Measurements from ENCODE around the gene HDAC11. TPM values are rescaled to one million over a fixed set of nuclear protein-coding genes. Genes with fewer than 3 reads are reported as not detected.
A peak's percentile ranks its signal among the peaks of the same experiment; 100 is the strongest.

The HDAC11 gene
- total and polyA plus RNA-seq, 2 of the 13 experiments (the other 11 are each of a cell fraction or from before 2014, with no cell fraction given) = 13.7 to 33.1 TPM

GRCh38 chr3:13484851-13485590, 4.9 kb downstream of the HDAC11 start (continued):
- TF ChIP-seq, protein P1, sequence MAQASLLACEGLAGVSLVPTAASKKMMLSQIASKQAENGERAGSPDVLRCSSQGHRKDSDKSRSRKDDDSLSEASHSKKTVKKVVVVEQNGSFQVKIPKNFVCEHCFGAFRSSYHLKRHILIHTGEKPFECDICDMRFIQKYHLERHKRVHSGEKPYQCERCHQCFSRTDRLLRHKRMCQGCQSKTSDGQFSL (CRISPR knock-in tag; IDR thresholded peaks at IDR 0.05) = no peak
- TF ChIP-seq ZNF644 (CRISPR knock-in tag; IDR thresholded peaks at IDR 0.05; ENCODE audit: low read depth) (0 out of 2 replicates have a peak, but pooled peaks have one; percentile 8), ZNF781 (CRISPR knock-in tag; IDR thresholded peaks at IDR 0.05; ENCODE audit: borderline replicate concordance, not compliant biosample characterization) (no peak), XRCC5 (optimal IDR thresholded peaks at IDR 0.05; ENCODE audit: low read length) (peak; percentile 49), ETV5 (CRISPR knock-in tag; IDR thresholded peaks at IDR 0.05; ENCODE audit: borderline replicate concordance) (peak; percentile 86), TFDP1 (CRISPR knock-in tag; IDR thresholded peaks at IDR 0.05; ENCODE audit: borderline replicate concordance) (peak; percentile 86; the same call in 1 of the 2 replicates), KLF15 (CRISPR knock-in tag; IDR thresholded peaks at IDR 0.05; ENCODE audit: borderline replicate concordance) (no peak), NFYC (CRISPR knock-in tag; IDR thresholded peaks at IDR 0.05) (no peak), CEBPB (IDR thresholded peaks at IDR 0.05; ENCODE audit: borderline replicate concordance, low read depth, low read length) (no peak), ZNF512 (CRISPR knock-in tag; IDR thresholded peaks at IDR 0.05) (no peak), FOXA3 (CRISPR knock-in tag; IDR thresholded peaks at IDR 0.05) (peak; percentile 62), KDM5A (IDR thresholded peaks at IDR 0.05; ENCODE audit: borderline replicate concordance, low read length) (no peak), ZNF557 (CRISPR knock-in tag; IDR thresholded peaks at IDR 0.05) (0 out of 2 replicates have a peak, but pooled peaks have one; percentile 40), PHF20 (CRISPR knock-in tag; IDR thresholded peaks at IDR 0.05) (peak; percentile 60; the same call in 1 of the 2 replicates), SALL1 (CRISPR knock-in tag; IDR thresholded peaks at IDR 0.05) (peak; percentile 91), ZFYVE20 (CRISPR knock-in tag; IDR thresholded peaks at IDR 0.05; ENCODE audit: borderline replicate concordance, low read depth) (no peak), ZNF510 (CRISPR knock-in tag; IDR thresholded peaks at IDR 0.05; ENCODE audit: low read depth) (no peak), THAP11 (CRISPR knock-in tag; IDR thresholded peaks at IDR 0.05) (peak; percentile 51; the same call in 1 of the 2 replicates), CTCF (CRISPR knock-in tag; IDR thresholded peaks at IDR 0.05) (no peak; the same call in 1 of the 2 replicates), ZNF33A (CRISPR knock-in tag; IDR thresholded peaks at IDR 0.05; ENCODE audit: borderline replicate concordance) (0 out of 2 replicates have a peak, but pooled peaks have one; percentile 62), GTF2F1 (IDR thresholded peaks at IDR 0.05; ENCODE audit: low read length) (no peak), SRY (CRISPR knock-in tag; IDR thresholded peaks at IDR 0.05) (peak; percentile 62; the same call in 1 of the 2 replicates), SNAPC5 (CRISPR knock-in tag; IDR thresholded peaks at IDR 0.05; ENCODE audit: borderline replicate concordance) (no peak), ZNF24 (IDR thresholded peaks at IDR 0.05) (no peak)
- TF ChIP-seq, protein P2, sequence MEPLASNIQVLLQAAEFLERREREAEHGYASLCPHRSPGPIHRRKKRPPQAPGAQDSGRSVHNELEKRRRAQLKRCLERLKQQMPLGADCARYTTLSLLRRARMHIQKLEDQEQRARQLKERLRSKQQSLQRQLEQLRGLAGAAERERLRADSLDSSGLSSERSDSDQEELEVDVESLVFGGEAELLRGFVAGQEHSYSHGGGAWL (CRISPR knock-in tag; IDR thresholded peaks at IDR 0.05) = 0 out of 2 replicates have a peak, but pooled peaks have one; percentile 63

All from HepG2 (cell line).